GM21576 (cell line): ENCODE results near the gene OTULIN.

Experiments
- ATAC-seq: cut with Tn5 transposase; IDR thresholded peaks from one replicate; pipeline ENCODE4 v1.9.1; 2021; ENCODE audit warnings: mild to moderate bottlenecking, moderate library complexity; ENCODE audit not compliant: unreplicated experiment

Gene OTULIN

DNA sequence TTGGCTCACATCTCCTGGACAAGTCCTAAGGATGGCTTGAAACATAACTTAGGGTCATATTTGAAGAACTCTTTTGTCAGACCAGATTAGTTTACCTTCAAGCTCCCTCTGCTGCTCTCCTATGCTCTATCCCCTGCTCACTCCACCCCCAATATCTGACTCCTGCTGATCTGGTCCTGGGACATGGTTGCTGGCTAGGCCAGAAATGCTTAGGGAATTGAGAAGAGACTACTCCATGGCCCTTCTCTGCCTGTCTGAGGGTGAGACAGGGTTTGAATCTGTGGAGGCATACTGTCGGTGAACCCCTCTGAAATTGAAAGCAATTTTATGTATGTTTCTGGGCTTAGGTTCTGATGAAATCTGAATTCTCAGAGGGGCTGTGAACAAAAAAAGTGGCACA, 3.3 kb downstream of the OTULIN start:
- no peak for ATAC-seq

GRCh38 chr5:14668181-14668591, 3.7 kb downstream of the OTULIN start:
- no peak for ATAC-seq

GRCh38 chr5:14669415-14669814, 4.9 kb downstream of the OTULIN start:
- ATAC-seq, result no peak

- ATAC-seq, result no peak
These were observed 5.5 kb downstream of the OTULIN start for GRCh38 chr5:14669975-14670374.

- no peak for ATAC-seq
These were observed 6.9 kb downstream of the OTULIN start for GRCh38 chr5:14671414-14671813.

- no peak for ATAC-seq
These were observed 7.6 kb downstream of the OTULIN start for GRCh38 chr5:14672082-14672481.

GRCh38 chr5:14672484-14673394, 8.2 kb downstream of the OTULIN start:
- ATAC-seq, result no peak

DNA sequence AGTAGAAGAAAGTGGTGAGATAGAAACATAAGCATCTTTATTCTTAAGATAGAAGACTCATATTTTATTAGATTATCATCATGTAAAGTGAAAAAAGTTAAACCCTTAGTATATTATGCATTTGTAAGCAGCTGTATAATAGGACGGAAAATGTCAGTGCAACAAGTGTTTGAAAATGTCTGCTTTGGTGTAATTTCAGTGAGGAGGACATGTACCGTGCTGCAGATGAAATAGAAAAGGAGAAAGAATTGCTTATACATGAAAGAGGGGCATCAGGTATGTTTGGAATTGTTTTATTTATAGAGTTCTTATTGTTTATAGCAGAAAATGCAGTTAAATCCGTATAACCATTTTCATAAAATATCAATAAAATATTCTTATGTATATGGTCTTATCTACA, 8.9 kb downstream of the OTULIN start:
- ATAC-seq, result no peak

- ATAC-seq, result no peak
These were observed 10.7 kb downstream of the OTULIN start for GRCh38 chr5:14674983-14675854.

DNA sequence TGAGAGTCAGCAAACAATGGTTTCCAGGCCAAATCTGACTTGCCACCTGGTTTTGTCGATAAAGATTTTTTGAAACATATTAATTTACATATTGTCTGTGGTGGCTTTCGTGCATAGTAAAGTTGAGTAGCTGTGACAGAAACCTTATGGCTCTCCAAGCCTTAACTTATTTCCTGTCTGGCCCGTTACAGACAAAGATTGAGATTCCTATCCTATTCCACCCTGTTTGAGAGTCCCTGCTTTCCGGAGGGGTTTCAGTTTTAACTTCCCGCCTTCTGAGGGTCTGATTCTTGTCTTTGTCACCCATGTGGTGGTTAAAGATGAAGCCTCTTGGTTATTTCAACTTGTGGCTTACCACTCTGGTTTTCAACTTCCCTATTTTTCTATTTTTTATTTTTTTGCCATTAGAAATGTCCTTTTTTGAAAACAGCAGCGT, 11.4 kb downstream of the OTULIN start:
- ATAC-seq, result peak; percentile 35

DNA sequence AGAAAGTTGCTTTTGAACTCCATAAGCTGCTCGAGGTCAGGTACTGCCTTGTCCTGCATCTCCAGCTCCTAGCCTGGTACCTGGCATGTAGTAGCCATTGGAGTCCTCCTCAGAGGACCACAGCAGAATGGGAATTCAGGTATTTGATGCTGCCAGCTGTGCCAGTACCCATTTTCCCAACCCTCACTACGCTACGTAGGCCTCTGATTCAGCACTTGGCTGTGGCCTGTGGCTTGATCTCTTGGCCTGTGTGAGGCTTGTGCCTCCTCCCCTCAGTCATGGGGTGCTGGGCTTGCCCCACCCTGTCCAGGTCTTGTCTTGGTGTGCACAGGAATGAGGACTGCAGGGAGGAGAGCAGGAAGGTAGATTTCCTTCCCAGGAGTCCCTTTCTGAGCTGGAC, 11.8 kb downstream of the OTULIN start:
- ATAC-seq, result peak; percentile 37

DNA sequence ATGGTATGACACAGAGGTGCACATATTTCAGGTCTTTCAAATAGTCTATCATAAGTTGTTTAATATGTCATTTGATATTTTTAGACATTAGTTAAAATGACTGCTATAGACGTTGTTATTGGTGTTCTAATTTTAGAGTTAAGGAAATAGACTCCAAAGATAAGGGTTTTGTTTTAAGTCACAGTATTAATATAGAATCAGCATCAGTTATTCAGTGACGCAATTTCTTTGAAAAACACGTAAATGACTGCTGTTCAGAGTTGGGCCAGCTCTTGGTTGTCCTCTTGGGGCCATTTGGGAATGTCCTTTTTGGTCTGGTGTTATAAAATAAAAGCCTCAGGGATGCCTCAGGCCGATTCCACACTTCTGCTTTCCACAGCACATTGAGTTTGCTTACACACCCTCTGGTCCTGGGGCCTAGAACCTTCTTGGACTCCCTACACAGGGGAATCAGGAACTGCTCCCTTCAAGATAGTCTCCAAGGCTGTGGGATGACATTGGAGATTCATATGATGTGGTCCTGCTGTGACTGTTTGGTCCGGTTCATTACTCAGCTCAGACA, 14.3 kb downstream of the OTULIN start:
- no peak for ATAC-seq

- no peak for ATAC-seq
These were observed 15.1 kb downstream of the OTULIN start for GRCh38 chr5:14679595-14679994.

DNA sequence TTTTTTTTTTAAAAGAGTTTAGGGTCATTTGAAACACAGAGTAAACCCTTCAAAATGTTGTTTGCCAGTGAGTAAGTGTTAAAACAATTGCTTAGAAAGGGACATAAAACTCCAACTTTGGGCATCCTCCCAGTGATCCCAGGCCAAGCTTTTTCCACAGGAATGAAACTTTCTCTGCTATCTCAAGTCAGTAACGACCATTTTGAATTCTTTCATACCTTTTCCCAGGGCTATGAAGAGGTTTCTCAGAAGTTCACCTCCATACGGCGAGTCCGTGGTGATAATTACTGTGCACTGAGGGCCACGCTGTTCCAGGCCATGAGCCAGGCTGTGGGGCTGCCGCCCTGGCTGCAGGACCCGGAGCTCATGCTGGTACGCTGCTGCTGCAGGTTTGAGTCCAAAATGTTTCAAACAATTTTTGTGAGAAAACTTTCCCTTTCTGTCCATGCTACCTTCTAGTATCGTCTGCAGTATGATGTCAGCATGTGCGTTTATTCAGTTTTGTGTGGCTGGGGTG, 16.8 kb downstream of the OTULIN start:
- ATAC-seq, result no peak

DNA sequence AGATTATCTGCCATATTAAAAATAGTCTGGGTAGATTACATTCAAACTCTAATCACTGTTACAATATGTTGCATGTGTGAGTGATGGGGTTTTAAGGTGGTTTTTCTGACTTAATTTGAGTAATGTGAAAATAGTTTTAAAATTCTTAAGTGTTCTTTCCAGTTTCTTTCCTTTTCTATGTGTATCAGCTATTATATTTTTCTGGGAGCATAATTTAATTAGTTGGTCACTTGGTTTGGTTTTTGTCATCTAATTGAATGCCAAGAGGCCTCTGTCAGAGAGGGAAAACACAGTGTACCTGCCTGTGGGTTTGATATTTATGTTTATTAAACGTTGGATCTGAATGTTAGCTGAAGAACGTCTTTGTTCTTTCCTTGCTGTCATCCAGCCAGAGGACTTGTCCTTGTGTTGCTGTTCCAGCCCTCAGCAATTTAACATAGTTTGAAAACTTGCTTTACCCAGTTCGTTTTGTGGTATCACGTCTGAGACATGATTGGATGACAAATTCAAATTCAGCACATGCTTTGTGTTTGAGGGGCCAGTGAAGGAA, 19.5 kb downstream of the OTULIN start:
- ATAC-seq, result no peak

DNA sequence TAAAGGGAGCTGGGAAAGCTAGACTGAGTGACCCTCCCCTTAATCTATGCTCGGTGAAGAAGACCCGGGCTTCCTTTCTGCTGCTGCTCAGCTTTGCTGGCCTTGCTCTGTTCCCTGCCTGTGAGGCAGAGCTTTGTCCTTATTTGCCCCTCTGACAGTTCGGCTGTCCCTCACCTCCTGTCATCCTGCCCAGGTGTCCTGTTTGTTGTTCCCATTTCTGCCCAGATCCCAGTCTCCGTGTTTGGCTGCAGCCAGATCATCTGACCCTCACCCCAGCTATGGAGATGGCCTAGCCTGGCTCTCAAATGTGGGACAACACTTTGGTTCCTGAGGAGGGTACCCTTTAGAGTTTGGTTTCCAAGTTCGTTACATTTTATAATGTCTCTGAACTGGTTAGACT, 20.2 kb downstream of the OTULIN start:
- no peak for ATAC-seq

DNA sequence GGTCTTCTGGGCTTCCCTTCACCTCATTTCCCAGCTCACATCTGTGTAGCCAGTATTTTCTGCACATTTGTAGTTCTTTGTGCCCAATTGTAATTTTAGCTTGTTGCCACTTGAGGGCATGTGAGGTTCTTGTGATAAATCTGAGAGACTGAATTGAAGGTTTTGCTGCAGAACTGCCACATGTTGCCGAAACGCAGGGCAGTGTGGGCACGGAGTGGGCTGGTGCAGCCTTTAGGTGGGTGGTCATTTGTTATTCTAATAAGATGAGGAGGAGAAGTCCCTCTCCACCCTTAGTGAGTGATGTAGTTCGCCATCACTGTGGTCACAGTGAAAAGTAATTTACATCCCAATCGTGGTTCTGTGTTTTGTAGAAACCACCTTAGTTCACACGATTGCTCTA, 21.2 kb downstream of the OTULIN start:
- peak; percentile 91 for ATAC-seq

DNA sequence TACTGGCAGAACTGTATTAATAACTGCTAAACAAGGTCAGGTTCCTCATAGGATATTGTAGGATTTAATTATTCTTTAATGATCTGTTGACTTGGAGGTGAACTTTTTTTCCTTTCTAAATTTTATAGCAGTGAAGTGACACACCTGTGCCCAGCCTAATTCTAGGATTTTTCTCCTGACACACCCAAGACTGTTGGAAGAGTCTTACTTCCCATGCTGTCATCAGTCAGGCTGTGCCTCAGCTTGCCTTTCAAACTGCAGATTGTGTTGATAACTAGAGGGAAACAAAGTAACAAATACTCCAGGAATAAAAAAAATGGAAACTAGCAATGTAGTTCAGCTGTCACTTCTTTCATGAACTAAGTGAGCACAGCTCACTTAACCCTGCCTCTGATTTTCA, 22.0 kb downstream of the OTULIN start:
- ATAC-seq, result no peak

DNA sequence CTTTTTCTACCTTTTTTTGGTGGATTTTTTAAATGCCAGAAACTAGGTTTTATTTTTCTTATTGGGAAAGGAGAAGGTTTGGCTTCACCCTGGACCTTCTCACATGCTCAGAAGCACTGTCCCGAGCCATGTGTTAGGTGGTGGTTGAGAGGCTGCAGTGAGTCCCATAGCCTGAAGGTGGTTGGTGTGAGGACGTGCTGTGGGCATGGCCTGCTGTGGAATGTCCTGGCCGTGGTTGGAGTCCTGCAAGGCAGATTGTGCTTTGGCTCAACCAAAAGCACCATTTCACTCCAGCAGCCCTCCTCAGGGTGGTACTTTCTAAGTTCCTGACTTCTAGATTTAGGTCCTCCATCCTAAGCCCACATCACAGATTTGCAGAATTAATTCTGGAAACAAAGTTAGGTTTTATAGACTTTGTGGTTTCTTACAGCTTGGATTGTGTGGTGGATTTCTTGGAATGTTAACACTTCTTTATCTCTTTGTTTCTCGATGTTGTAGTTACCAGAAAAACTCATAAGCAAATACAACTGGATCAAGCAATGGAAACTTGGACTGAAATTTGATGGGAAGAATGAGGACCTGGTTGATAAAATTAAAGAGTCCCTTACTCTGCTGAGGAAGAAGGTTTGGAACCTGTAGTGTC, 22.6 kb downstream of the OTULIN start:
- no peak for ATAC-seq

GRCh38 chr5:14693070-14693469, 28.6 kb downstream of the OTULIN start:
- ATAC-seq, result no peak
